ENCODE data around the gene ETS1.

The ETS1 gene

GRCh38 chr11:128582496-128583366 lies 4.6 kb downstream of the ETS1 start:
- TF ChIP-seq INSM2 (tag by site-specific recombination; IDR thresholded peaks at IDR 0.05) (0 out of 2 replicates have a peak, but pooled peaks have one; percentile 43), PRDM10 (tag by site-specific recombination; IDR thresholded peaks at IDR 0.05) (peak; percentile 34; the same call in 1 of the 2 replicates), ZEB2 (tag by site-specific recombination; IDR thresholded peaks at IDR 0.05) (0 out of 2 replicates have a peak, but pooled peaks have one; percentile 19), SCRT1 (tag by site-specific recombination; IDR thresholded peaks at IDR 0.05; ENCODE audit: borderline replicate concordance) (no peak), ZXDB (tag by site-specific recombination; IDR thresholded peaks at IDR 0.05) (no peak), ELK4 (IDR thresholded peaks at IDR 0.05; ENCODE audit: borderline replicate concordance, low read depth, low read length) (no peak), ZNF664 (tag by site-specific recombination; IDR thresholded peaks at IDR 0.05) (no peak), ZNF621 (tag by site-specific recombination; IDR thresholded peaks at IDR 0.05) (no peak), ZNF660 (tag by site-specific recombination; IDR thresholded peaks at IDR 0.05) (no peak), ZNF169 (tag by site-specific recombination; IDR thresholded peaks at IDR 0.05) (no peak), ZBTB44 (tag by site-specific recombination; IDR thresholded peaks at IDR 0.05) (peak; percentile 59; the same call in 1 of the 2 replicates), ZNF629 (tag by site-specific recombination; IDR thresholded peaks at IDR 0.05) (0 out of 2 replicates have a peak, but pooled peaks have one; percentile 30), TRIM28 (IDR thresholded peaks at IDR 0.05; ENCODE audit: borderline replicate concordance, low read length) (peak; percentile 31; the same call in 1 of the 2 replicates), ZNF610 (tag by site-specific recombination; IDR thresholded peaks at IDR 0.05; ENCODE audit: borderline replicate concordance) (no peak), ZNF335 (tag by site-specific recombination; conservative IDR thresholded peaks at IDR 0.05) (no peak), MEIS1 (CRISPR knock-in tag; IDR thresholded peaks at IDR 0.05; ENCODE audit: borderline replicate concordance) (no peak), ZNF600 (tag by site-specific recombination; IDR thresholded peaks at IDR 0.05) (peak; percentile 67), WT1 (tag by site-specific recombination; IDR thresholded peaks at IDR 0.05) (0 out of 2 replicates have a peak, but pooled peaks have one; percentile 35), MYNN (tag by site-specific recombination; IDR thresholded peaks at IDR 0.05; ENCODE audit: borderline replicate concordance) (no peak), ZNF837 (tag by site-specific recombination; IDR thresholded peaks at IDR 0.05) (no peak), ZNF362 (tag by site-specific recombination; IDR thresholded peaks at IDR 0.05) (0 out of 2 replicates have a peak, but pooled peaks have one; percentile 44), KLF17 (tag by site-specific recombination; IDR thresholded peaks at IDR 0.05) (no peak), ZNF626 (tag by site-specific recombination; IDR thresholded peaks at IDR 0.05) (no peak)
- Histone ChIP-seq H3K4me1 (ENCODE audit: control insufficient read depth, insufficient read depth, low read length) (peaks cover 4% of the 10 kb centered on the region; the same call in 1 of the 2 replicates), H3K9me3 (ENCODE audit: control insufficient read depth, insufficient read depth, low read depth, low read length) (no peaks in the 10 kb centered on the region), H3K27ac (ENCODE audit: extremely low read depth, low read depth, low read length) (no peak overlapping the region), H3K36me3 (ENCODE audit: control insufficient read depth in 2 of 2, insufficient read depth in 1 of 2, low read length in 2 of 2) (no peaks in the 10 kb centered on the region), H3K4me3 (ENCODE audit: low read depth, low read length) (no peak overlapping the region)
- ChIA-PET CTCF (interaction anchor here (0.7 to 1.3 kb wide), 3 partner anchors 10 to 98 kb away, joined by 3 read pairs; no protein-coding TSS in a partner anchor), POLR2A (interaction anchor here (0.6 kb wide), 1 partner anchor 221 kb away, joined by 3 read pairs; no protein-coding TSS in a partner anchor)

Measured in HEK293 (cell line).